GM20000 (cell line): Measurements from ENCODE around the gene VIL1.

Source experiments
- DNase-seq: peaks from one replicate; pipeline ENCODE4 v3.0.0; 2012; ENCODE audit warnings: low spot score
- CTCF ChIP-seq: IDR thresholded peaks from 2 replicates; pipeline ENCODE4 v1.5.1; 2012; ENCODE audit warnings: mild to moderate bottlenecking, control low read depth; ENCODE audit errors: extremely low read depth, missing control alignments

VIL1 gene

GRCh38 chr2:218398437-218399390 is 20.2 kb upstream of the VIL1 start:
- no peak for TF ChIP-seq CTCF

GRCh38 chr2:218399391-218400166 is 19.3 kb upstream of the VIL1 start, which contains the start of gene CTDSP1:
TSS of gene CTDSP1 (plus strand) at chr2:218399868. CDS start at chr2:218400091, 223 bp downstream.
- no peak for TF ChIP-seq CTCF
- DNase-seq, result peak; percentile 94

More at GRCh38 chr2:218398437-218399390, 20.2 kb upstream of the VIL1 start:
- DNase-seq, result peak; percentile 90

GRCh38 chr2:218400167-218400929 is 18.6 kb upstream of the VIL1 start:
- peak; percentile 60 for DNase-seq
- no peak for TF ChIP-seq CTCF

- no peak for DNase-seq
- no peak for TF ChIP-seq CTCF
These were observed 17.7 kb upstream of the VIL1 start for GRCh38 chr2:218400930-218401881.

- no peak for DNase-seq
- no peak for TF ChIP-seq CTCF
These were observed 17.0 kb upstream of the VIL1 start for GRCh38 chr2:218401890-218402289.

- no peak for DNase-seq
- no peak for TF ChIP-seq CTCF
These were observed 16.4 kb upstream of the VIL1 start for GRCh38 chr2:218402491-218402901.
